GM21529 (cell line): ENCODE results near the gene MAML2.

Experiments
- ATAC-seq: cut with Tn5 transposase; IDR thresholded peaks from one replicate; pipeline ENCODE4 v1.9.1; 2021; ENCODE audit not compliant: unreplicated experiment

Gene MAML2

DNA sequence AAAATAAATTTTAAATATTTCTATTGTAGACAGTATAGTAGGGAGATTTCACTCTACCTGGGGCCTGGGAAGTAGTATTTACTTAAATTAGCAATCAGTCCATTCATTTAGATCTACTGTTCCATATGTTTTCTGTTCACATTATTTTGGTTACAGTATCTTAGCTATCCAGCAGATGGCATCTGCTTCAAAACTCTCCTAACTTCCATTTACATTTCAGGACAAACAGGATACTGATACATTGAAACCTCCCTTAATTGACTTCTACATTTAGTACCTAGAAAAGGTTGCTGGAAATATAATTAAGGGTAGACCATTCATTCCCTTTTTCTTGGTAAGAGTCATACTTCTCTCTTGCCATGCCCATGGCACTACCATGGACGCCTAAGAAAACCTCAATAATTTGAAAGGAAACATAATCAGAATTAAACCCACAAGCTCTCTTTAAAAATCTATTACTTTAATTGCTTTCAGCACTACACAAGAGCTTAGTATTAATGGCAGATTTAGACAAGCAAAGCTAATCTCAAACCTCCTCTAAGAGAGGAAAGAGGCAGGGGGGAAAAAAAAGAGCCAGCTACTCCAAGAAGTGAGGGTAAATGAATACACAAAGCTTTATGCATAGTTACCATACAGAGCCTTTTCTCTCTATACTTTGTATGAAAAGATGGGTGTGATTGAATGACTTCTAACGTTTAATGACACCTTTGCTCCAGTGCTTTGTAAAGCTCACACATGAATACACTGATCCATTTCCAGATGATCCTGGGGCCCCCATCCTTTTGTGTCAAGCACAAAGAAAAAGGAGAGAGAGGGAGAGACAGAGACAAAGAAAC lies 287.9 kb downstream of the MAML2 start:
- no peak for ATAC-seq

DNA sequence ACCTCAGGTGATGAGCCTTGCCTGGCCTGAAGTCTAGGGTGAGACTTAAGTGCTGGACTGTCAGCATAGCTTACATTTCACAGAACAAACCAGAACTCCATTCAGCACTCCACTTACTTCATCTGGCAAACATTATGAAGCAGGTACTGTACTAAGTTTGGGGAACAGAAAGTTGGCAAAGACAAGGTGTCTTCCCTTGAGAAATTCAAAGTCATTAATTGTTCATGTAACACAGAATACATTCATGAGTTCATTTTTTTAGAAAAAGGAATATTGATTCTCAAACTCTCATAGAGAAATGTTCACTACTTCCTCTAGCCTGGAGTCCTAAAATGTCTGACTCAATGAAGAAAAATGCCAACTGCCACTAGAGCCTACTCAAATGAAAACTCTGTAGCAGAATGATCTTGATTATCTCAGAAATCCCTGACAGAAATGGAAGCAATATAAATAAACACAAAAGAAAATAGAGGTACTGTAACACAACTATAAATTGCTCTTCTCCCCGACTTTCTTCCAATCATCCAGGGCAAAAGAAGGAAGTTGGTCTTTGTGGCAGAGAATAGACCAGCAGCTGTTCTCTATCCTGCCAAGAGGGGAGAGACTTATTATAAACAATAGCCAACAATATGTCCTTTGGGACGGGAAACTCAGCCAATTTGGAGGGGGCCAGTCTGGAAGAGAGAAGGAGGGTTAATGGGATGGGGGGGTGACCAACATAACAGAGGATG lies 289.9 kb downstream of the MAML2 start:
- peak; percentile 28 for ATAC-seq

DNA sequence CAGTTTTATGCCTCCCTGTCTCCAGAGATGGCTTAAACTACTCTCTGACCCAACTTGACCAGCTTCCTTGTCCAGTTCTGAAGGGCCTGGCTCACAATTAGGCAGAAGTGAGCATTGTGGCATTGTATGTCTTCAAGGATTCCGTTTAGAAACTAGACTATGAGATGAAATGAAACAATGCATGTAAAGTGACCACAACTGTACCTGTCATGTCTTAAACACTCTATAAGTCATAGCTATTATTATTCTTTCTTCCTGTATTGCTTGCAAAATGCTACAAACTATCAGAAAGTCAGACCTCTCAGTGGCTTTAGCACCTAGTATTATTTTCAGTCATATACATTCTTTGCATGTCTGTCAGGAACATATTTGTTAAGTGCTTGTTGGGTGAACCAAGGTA lies 291.2 kb downstream of the MAML2 start:
- peak; percentile 95 for ATAC-seq

DNA sequence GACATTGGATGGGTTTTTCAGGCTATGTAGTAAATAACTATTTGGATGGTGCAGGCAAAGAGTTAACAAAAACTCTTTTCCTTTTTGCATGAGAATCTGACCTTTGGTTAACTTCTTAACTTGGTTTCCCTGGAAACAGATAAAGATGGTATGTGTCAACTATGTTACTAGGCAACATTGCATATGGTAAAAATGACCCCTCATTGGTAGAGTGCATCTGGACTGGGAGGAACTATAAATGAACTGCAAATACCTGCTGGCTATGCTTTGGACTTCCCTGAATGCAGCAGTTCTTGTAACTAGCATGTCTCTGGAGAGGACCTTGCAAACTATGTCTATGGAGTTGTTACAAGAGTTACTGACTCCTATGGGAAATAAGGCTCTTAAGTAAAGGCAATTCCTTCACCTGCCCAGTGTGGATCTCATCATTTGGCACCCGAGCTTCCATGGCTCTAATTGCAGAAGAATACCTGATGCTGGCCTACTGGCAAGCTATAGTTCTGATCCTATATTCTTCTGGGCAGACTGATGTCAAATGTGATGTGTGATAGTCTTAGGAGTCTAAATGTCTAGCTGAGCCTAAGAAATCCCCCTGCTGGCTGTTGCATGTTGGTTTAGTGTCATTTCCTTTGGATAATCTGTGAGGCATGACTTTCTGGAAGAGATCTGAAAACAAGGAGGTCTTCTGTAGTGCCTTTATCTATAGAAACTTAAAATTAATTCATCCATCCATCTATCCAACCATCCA lies 292.4 kb downstream of the MAML2 start:
- ATAC-seq = no peak

DNA sequence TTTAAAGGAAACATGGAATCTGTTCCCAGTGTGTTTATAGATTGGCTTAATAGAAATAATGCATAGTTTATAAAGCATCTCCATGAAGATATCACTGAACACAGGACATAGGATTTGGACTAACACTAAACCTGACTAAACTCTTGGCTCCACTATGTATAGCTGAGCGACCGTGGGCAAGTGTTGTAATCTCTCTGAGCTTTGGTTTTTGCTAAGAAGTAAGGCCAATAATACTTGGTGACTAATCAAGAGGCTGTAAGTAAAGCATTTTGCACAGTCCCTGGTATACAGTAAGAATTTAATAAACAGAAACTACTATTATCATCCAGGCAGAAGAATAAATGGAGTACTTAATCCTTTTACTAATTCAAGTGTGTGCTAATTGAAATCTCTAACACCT lies 293.6 kb downstream of the MAML2 start:
- no peak for ATAC-seq

DNA sequence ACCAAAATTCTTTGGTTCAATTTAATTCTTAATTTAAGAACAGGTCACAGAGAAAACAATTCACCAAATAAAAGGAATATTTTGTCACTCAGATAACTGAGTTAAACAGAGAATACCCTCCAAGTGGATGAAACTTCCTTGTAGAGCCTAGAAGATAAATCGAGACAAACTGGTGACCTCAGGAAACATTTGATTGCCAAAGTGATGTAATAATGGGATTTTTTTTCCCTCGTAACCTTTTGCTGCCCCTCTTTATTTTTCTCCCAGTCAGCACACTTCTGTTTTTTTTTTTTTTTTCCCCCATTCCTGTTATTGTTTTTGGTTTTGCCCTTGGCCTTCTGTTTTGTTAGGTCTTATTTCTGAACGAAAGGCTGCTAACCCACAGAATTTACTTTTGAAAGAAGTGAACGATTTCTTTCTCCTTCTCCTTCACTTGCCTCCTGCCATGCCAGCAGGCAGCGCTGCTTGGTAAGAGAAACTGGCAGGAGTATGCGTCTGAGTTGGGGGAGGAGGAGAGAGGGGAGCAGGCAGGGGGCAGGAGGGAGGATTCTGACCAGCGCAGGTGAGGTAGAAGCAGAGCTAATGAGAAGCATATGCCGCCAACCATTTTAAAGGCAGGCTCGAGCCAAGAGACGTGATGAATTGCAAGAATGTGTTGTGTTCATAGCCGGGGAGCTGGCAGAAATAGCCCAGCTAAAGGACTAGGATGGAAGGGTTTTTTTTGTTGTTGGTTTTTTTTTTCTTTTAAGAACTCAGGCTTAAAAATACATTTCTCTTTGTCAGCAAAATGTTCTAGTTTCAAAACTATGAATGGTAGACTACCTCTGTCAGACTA lies 297.2 kb downstream of the MAML2 start:
- no peak for ATAC-seq

DNA sequence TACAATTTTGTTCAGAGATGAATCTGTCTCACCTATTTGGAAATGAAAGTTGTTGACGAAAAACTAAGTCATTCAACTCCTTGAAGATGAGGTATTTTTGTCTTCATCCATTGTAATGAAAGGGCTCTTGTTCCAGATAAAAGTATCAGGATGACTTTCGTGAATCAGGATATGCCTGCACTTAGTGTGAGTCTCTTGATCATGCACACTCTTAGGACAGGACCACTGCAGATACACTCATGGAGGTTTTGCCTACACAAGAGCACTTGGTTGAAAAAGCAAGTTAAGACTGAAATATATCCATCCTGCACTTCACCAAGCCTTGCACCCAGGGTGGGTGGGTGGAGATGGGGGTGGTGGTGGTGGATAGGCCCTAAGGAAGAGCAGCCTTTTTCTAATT lies 298.2 kb downstream of the MAML2 start:
- ATAC-seq = no peak

DNA sequence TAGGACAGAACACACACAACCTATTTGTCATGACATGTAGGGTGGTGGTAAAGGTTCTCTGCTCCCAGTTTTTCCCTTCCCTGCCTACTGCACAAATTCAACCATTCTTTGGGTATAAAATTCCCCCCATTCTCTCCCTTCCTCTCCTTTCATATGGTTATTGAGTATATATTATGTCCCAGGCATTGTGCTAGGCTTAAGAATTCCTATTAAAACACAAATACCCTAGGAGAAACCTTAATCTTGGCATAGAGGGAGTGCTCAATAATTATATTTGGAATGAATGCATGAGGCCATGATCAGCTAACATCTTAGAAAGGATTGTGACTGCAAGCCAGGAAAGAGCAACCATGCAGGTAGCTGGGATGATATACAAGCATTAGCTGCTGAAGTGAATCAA lies 298.7 kb downstream of the MAML2 start:
- no peak for ATAC-seq

DNA sequence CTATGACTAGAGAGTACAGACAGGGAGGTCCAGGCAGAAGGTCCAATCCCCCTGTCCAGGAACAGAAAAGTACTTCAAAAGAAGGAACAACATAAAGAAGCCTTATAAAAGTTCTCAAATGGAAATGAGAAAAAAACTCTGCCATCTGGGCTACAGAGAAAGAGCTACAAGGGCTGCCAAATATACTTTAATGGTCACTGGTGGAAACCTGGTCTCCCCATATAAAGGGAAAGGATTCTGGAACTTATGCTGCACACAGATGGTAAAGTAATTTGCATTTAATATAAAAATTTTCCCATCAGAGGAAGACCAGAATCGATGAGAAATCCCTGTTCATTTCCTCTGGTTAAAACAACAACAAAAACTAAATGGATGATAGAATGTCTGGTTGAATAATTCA lies 299.7 kb downstream of the MAML2 start:
- no peak for ATAC-seq

DNA sequence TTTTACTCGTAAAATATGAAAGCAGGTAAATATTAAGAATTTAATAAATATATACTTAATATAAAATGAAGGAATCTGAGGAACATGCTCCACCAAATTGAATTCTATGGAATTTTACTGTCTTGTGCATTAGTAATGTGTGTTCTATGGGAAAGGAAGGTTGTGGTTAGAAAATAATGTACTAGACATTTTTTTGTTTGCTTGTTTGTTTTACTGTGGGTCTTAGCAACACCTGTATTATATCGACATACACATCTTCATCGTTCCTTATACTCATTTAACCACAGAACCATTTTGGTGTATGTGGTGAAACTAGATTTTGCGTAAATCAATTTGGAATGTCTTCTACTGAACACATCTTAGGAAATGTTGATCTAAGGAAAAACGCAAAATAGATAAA lies 304.9 kb downstream of the MAML2 start:
- no peak for ATAC-seq

DNA sequence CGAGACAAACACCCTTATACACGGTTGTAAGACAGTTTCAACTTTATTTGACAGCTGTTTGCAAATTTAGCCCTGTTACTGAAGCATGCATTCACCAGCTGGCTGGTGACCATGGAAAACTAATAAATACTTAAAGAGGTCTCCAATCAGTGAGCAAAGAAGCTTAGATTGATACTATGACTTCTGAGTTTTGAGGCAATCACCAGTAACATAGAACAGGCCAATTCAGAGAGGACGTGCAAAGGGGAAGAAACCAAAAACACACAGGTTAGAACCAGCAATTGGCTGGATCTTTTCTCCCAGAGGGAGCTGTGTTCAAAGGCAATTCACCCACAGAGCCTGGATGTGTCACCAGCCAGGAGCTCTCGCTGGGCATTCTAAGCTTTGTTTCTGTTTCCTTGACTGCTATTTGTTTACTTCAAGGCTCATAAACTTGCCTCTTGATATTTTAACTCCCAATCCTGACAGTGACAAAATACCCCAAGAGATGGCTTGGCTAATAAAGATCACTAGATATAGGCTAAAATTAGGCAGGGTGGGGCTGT lies 305.5 kb downstream of the MAML2 start:
- ATAC-seq = no peak

DNA sequence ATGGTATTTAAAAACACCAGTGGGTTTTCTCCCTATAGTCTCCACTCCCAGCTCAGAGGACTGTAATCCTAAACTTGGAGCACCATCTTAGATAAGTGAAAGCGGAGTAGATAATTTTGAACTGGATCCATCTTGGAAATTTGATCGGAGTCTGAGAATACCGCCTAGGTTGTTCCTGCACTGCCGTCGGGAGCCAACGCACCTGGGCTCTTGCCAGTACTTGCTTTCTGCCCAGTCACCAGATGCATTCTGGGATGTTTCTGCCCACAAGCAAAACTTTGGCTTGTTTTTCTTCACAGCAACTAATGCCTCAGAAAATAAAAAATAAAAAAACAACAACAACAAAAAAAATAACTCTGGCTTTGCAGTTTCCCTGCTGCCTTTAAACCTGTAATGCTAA lies 306.1 kb downstream of the MAML2 start:
- no peak for ATAC-seq

DNA sequence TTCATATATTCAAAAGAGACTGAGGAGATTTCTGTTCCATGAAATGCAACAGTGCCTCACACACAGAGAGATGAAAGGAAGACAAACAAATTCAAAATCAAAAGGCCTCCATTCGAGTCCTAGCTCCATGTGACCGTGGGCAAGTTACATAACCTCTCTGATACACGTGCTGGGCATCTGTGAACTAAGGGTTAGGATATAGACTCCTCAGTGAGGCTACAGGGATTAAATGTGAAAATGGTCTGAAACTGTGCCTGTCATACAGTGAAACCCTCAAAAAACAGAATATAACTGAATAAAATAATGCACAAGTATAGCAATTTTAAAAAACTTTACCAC lies 307.3 kb downstream of the MAML2 start:
- ATAC-seq = no peak

DNA sequence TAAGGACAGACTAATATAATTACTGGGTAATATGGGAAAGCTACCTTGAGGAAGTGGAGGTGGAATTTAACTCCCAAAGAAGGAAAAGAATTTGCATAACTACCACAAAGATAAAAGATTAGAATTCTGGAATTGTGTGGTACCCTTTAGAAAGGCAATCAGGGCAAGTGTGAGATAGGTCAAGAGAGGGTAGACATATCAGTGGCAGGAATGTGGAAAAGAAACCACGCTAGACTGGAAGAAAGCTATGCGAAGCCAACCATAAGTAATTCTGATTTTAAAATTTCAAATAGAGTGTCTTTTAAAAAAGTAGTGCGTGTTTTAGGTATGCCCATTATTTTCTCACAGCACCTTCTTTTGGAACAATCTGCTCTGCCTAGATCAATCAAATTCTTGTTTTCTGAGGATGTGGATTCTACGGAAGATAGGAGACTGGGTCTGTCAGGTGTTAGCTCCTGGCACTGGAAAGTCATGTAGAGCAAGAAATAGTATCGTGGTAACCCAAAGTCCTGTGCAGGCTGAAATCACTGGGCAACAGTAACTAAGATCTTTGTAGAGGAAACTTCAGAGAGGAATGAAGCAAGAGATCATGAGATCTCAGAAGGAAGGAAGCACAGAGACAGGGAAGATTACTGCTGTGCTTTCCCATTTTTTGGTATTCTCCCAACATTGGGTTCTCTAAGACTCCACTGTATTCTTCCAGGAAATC lies 307.8 kb downstream of the MAML2 start:
- ATAC-seq = no peak

DNA sequence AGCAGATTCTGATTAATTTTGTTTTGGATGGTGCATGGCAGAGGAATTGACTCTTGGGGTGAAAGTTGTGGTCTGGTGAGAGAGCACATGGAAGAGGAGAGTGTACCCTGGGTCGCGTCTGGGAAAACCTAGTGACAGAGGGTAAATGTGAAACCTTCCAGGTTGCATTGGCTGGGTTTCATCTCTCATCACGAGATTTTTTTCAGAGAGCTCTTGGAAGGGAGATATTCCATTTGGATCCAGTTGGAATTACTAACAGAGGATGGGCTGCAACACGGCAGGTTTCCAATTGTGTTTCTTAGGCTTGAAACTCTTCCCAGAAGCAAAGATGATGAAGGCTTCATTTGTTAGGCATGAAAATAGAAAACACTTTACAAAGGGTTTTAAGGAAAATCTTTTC lies 309.4 kb downstream of the MAML2 start:
- no peak for ATAC-seq

DNA sequence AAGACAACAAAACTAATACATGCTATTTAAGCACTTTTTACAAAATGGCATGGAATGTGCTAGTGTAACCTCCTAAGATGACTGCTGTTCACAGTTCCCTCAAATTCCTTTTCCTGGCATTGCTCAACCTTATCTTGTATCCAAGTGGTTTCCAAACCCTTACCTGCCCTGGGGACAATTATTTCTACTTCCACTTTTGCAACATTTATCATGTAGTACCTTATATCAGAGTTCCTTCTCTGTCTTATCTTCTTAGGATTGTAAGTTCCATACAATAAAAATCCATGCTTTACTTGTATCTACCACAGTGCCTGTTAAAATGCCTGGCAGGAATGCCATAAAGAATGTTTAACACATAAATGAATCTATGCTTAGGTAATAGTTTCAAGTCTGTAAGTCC lies 309.9 kb downstream of the MAML2 start:
- no peak for ATAC-seq

DNA sequence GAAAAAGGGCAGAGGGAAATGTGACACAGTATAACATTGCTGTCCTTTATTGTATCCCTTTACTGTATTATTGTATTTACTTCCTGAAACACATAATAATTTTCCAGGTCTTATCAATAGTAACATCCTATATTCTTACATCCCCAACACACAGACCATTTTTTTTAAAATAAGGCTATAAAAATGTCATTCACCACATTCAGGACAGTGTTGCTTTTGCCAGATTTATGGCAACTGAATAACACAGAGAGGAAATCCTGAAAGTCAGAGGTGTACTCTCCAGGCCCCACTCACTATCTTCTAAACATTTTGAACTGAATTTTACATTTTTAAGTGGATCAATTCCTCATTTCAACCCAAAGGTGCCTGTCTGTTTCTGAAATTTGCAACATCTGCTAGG lies 314.2 kb downstream of the MAML2 start:
- ATAC-seq = no peak

DNA sequence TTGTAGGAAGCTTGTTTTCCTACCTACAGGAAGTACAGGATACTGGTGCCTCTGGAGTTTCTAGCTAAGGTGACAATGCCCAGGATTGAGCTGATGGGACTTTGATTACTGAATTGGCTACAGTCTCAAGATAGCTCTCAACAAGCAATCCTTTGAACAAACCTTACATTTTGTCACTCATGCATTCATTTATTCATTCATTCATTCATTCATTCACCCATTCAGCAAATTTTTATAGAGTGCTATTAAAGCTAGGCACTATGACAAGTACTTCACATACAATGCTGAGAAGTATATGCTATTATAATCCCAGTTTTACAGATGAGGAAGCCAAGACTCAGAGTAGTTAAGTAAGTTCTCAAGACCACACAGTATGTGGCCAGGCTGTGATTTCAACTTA lies 316.0 kb downstream of the MAML2 start:
- ATAC-seq = no peak

DNA sequence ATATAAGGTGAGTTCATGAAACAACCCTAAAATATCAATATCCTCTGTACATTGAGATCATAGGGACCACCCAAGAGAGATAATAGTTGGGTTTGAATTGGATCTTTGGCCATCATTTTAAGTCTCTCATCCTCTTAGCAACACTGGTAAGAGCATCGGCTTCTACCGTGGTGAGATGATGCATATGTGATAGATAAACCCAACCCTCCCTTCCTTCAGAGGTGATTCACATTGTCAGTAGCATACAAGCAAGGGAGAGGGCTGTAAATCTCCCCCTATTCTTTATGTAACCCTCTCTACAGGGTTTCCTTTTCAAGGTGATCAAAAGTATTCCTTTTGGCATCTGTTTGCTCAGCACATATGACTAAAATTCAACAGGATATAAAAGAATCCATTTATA lies 316.7 kb downstream of the MAML2 start:
- no peak for ATAC-seq

DNA sequence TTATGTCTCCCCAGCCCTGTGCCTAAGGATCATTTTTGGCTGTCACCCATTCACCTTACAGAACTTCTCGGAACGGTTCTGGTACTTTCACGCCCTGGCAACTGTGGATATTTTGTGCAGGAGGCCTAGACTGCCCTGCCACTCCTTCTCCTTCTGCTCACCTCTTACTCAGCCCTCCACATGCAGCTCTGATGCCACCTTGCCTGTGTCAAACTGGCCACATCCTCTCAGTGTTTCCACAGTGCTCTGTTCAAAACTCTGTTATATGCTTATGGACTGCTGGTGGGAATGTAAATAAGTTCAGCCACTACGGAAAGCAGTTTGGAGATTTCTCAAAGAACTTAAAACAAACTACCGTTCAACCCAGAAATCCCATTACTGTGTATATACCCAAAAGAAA lies 318.3 kb downstream of the MAML2 start:
- ATAC-seq = no peak
